Measurements from ENCODE around the gene TEX38. TPM values are rescaled to one million over a fixed set of nuclear protein-coding genes. Genes with fewer than 3 reads are reported as not detected.

Gene TEX38
- total RNA-seq, 2 experiments from 2014 or later = not detected

GRCh38 chr1:46681333-46682034 is 9.8 kb downstream of the TEX38 start:
- no TSS peak for BruUV-seq (replicated peaks)
- H3K36me3 ChIP-seq (ENCODE audit: insufficient read depth, low read length) = peaks cover 95% of the 10 kb centered on the region
- H3K9me3 ChIP-seq (ENCODE audit: low read length) = no peaks in the 10 kb centered on the region
- no peaks in the 10 kb centered on the region for H3K9me2 ChIP-seq (ENCODE audit: insufficient read depth, low read length)
- no peaks in the 10 kb centered on the region for H3K4me1 ChIP-seq (ENCODE audit: insufficient read depth, low read length, poor library complexity, severe bottlenecking)
- H3K4me2 ChIP-seq (ENCODE audit: low read length) = no peak overlapping the region
- TF ChIP-seq, protein P1, sequence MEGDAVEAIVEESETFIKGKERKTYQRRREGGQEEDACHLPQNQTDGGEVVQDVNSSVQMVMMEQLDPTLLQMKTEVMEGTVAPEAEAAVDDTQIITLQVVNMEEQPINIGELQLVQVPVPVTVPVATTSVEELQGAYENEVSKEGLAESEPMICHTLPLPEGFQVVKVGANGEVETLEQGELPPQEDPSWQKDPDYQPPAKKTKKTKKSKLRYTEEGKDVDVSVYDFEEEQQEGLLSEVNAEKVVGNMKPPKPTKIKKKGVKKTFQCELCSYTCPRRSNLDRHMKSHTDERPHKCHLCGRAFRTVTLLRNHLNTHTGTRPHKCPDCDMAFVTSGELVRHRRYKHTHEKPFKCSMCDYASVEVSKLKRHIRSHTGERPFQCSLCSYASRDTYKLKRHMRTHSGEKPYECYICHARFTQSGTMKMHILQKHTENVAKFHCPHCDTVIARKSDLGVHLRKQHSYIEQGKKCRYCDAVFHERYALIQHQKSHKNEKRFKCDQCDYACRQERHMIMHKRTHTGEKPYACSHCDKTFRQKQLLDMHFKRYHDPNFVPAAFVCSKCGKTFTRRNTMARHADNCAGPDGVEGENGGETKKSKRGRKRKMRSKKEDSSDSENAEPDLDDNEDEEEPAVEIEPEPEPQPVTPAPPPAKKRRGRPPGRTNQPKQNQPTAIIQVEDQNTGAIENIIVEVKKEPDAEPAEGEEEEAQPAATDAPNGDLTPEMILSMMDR (conservative IDR thresholded peaks at IDR 0.05; ENCODE audit: low read length) = no peak
- no peak for TF ChIP-seq EZH2phosphoT487 (IDR thresholded peaks at IDR 0.05; ENCODE audit: borderline replicate concordance, low read depth, low read length)
- no peaks in the 10 kb centered on the region for H4K20me1 ChIP-seq (ENCODE audit: insufficient read depth, low read length)
- no peak for DNase-seq (ENCODE audit: low spot score)
- H3K4me3 ChIP-seq (ENCODE audit: low read depth, low read length, poor library complexity, severe bottlenecking) = no peak overlapping the region
- H2AFZ ChIP-seq (ENCODE audit: low read length) = no peak overlapping the region
- no peak overlapping the region for H3K27ac ChIP-seq (ENCODE audit: low read depth, low read length, poor library complexity, severe bottlenecking)
- intact Hi-C loops (cut with micrococcal nuclease; ENCODE audit: unreplicated experiment) = no loop called here
- H3K79me2 ChIP-seq (ENCODE audit: insufficient read depth, low read depth, low read length) = no peaks in the 10 kb centered on the region
- CTCF ChIA-PET (ENCODE audit: unreplicated experiment) = no interaction called here
- POLR2A ChIA-PET = interaction anchor here (0.9 kb wide), 2 partner anchors 9 to 27 kb away, joined by 4 read pairs; no protein-coding TSS in a partner anchor

- no peak for TF ChIP-seq EZH2phosphoT487 (IDR thresholded peaks at IDR 0.05; ENCODE audit: borderline replicate concordance, low read depth, low read length)
- TF ChIP-seq, protein P1 (conservative IDR thresholded peaks at IDR 0.05; ENCODE audit: low read length) = no peak
- no peak overlapping the region for H2AFZ ChIP-seq (ENCODE audit: low read length)
- H3K36me3 ChIP-seq (ENCODE audit: insufficient read depth, low read length) = peaks cover 95% of the 10 kb centered on the region
- intact Hi-C loops (cut with micrococcal nuclease; ENCODE audit: unreplicated experiment) = no loop called here
- H3K9me2 ChIP-seq (ENCODE audit: insufficient read depth, low read length) = no peaks in the 10 kb centered on the region
- CTCF ChIA-PET (ENCODE audit: unreplicated experiment) = no interaction called here
- BruUV-seq (replicated peaks) = no TSS peak
- H3K9me3 ChIP-seq (ENCODE audit: low read length) = no peaks in the 10 kb centered on the region
- H4K20me1 ChIP-seq (ENCODE audit: insufficient read depth, low read length) = no peaks in the 10 kb centered on the region
- H3K79me2 ChIP-seq (ENCODE audit: insufficient read depth, low read depth, low read length) = no peaks in the 10 kb centered on the region
- no peak overlapping the region for H3K27ac ChIP-seq (ENCODE audit: low read depth, low read length, poor library complexity, severe bottlenecking)
- DNase-seq (ENCODE audit: low spot score) = no peak
- POLR2A ChIA-PET = interaction anchor here (0.9 kb wide), 1 partner anchor 10 kb away, joined by 4 read pairs; no protein-coding TSS in a partner anchor
- H3K4me2 ChIP-seq (ENCODE audit: low read length) = no peak overlapping the region
- H3K4me3 ChIP-seq (ENCODE audit: low read depth, low read length, poor library complexity, severe bottlenecking) = no peak overlapping the region
- no peaks in the 10 kb centered on the region for H3K4me1 ChIP-seq (ENCODE audit: insufficient read depth, low read length, poor library complexity, severe bottlenecking)
Measured at GRCh38 chr1:46682064-46682463, 10.4 kb downstream of the TEX38 start.

- no peak overlapping the region for H3K4me2 ChIP-seq (ENCODE audit: low read length)
- no peak for DNase-seq (ENCODE audit: low spot score)
- no peak overlapping the region for H3K4me3 ChIP-seq (ENCODE audit: low read depth, low read length, poor library complexity, severe bottlenecking)
- no peak overlapping the region for H3K27ac ChIP-seq (ENCODE audit: low read depth, low read length, poor library complexity, severe bottlenecking)
- intact Hi-C loops (cut with micrococcal nuclease; ENCODE audit: unreplicated experiment) = no loop called here
- no peak overlapping the region for H2AFZ ChIP-seq (ENCODE audit: low read length)
- POLR2A ChIA-PET = interaction anchor here (0.6 kb wide), 1 partner anchor 32 kb away, joined by 5 read pairs; no protein-coding TSS in a partner anchor
- H3K79me2 ChIP-seq (ENCODE audit: insufficient read depth, low read depth, low read length) = no peaks in the 10 kb centered on the region
- no peaks in the 10 kb centered on the region for H3K9me2 ChIP-seq (ENCODE audit: insufficient read depth, low read length)
- H3K4me1 ChIP-seq (ENCODE audit: insufficient read depth, low read length, poor library complexity, severe bottlenecking) = no peaks in the 10 kb centered on the region
- no peaks in the 10 kb centered on the region for H4K20me1 ChIP-seq (ENCODE audit: insufficient read depth, low read length)
- peaks cover 100% of the 10 kb centered on the region for H3K36me3 ChIP-seq (ENCODE audit: insufficient read depth, low read length)
- no TSS peak for BruUV-seq (replicated peaks)
- H3K9me3 ChIP-seq (ENCODE audit: low read length) = no peaks in the 10 kb centered on the region
- CTCF ChIA-PET (ENCODE audit: unreplicated experiment) = no interaction called here
- TF ChIP-seq, protein P1 (conservative IDR thresholded peaks at IDR 0.05; ENCODE audit: low read length) = no peak
- TF ChIP-seq EZH2phosphoT487 (IDR thresholded peaks at IDR 0.05; ENCODE audit: borderline replicate concordance, low read depth, low read length) = no peak
Measured at GRCh38 chr1:46684670-46685069, 13.0 kb downstream of the TEX38 start.

All from OCI-LY7 (cell line).